ENCODE measurements around the gene TMEM89. TPM values are rescaled to one million over a fixed set of nuclear protein-coding genes. Genes with fewer than 3 reads are reported as not detected.

The TMEM89 gene
- polyA plus RNA-seq, 1 donor = 0.09 TPM

GRCh38 chr3:48642605-48643004, 21.0 kb upstream of the TMEM89 start:
- H3K9me3 ChIP-seq (ENCODE audit: control insufficient read depth, low read depth, low read length) = no peaks in the 10 kb centered on the region
- no peak overlapping the region for H3K27ac ChIP-seq (ENCODE audit: low read length)
- no peak overlapping the region for H3K4me3 ChIP-seq (ENCODE audit: low read length)
- no peaks in the 10 kb centered on the region for H3K4me1 ChIP-seq (ENCODE audit: control insufficient read depth, insufficient read depth, low read length)
- no peaks in the 10 kb centered on the region for H3K27me3 ChIP-seq (ENCODE audit: control insufficient read depth, insufficient read depth, low read length)
- no CpG with 5 or more reads among the region's 12 CpGs for WGBS (ENCODE audit: insufficient coverage, low lambda C conversion rate)
- DNase-seq = no peak
- H3K36me3 ChIP-seq (ENCODE audit: control insufficient read depth, insufficient read depth, low read length) = no peaks in the 10 kb centered on the region

GRCh38 chr3:48641396-48641795, 19.8 kb upstream of the TMEM89 start:
- no peaks in the 10 kb centered on the region for H3K9me3 ChIP-seq (ENCODE audit: control insufficient read depth, low read depth, low read length)
- no peak overlapping the region for H3K4me3 ChIP-seq (ENCODE audit: low read length)
- WGBS (ENCODE audit: insufficient coverage, low lambda C conversion rate) = 100% methylated on average over 1 of the region's 3 CpGs
- H3K4me1 ChIP-seq (ENCODE audit: control insufficient read depth, insufficient read depth, low read length) = peaks cover 3% of the 10 kb centered on the region
- H3K27me3 ChIP-seq (ENCODE audit: control insufficient read depth, insufficient read depth, low read length) = no peaks in the 10 kb centered on the region
- H3K36me3 ChIP-seq (ENCODE audit: control insufficient read depth, insufficient read depth, low read length) = no peaks in the 10 kb centered on the region
- DNase-seq = no peak
- no peak overlapping the region for H3K27ac ChIP-seq (ENCODE audit: low read length)

- no CpG with 5 or more reads among the region's 38 CpGs for WGBS (ENCODE audit: insufficient coverage, low lambda C conversion rate)
- Histone ChIP-seq H3K4me1 (ENCODE audit: control insufficient read depth, insufficient read depth, low read length) (peaks cover 11% of the 10 kb centered on the region), H3K27me3 (ENCODE audit: control insufficient read depth, insufficient read depth, low read length) (no peaks in the 10 kb centered on the region), H3K27ac (ENCODE audit: low read length) (no peak overlapping the region), H3K4me3 (ENCODE audit: low read length) (no peak overlapping the region), H3K9me3 (ENCODE audit: control insufficient read depth, low read depth, low read length) (no peaks in the 10 kb centered on the region), H3K36me3 (ENCODE audit: control insufficient read depth, insufficient read depth, low read length) (no peaks in the 10 kb centered on the region)
- no peak for DNase-seq
Measured at GRCh38 chr3:48639944-48640606, 18.5 kb upstream of the TMEM89 start.

- no peak overlapping the region for H3K4me3 ChIP-seq (ENCODE audit: low read length)
- peaks cover 14% of the 10 kb centered on the region for H3K36me3 ChIP-seq (ENCODE audit: control insufficient read depth, insufficient read depth, low read length)
- no CpG with 5 or more reads among the region's 6 CpGs for WGBS (ENCODE audit: insufficient coverage, low lambda C conversion rate)
- no peaks in the 10 kb centered on the region for H3K27me3 ChIP-seq (ENCODE audit: control insufficient read depth, insufficient read depth, low read length)
- no peak overlapping the region for H3K27ac ChIP-seq (ENCODE audit: low read length)
- H3K4me1 ChIP-seq (ENCODE audit: control insufficient read depth, insufficient read depth, low read length) = peaks cover 17% of the 10 kb centered on the region
- no peak for DNase-seq
- no peaks in the 10 kb centered on the region for H3K9me3 ChIP-seq (ENCODE audit: control insufficient read depth, low read depth, low read length)
Measured at GRCh38 chr3:48637305-48637704, 15.7 kb upstream of the TMEM89 start.

- Histone ChIP-seq H3K27ac (ENCODE audit: low read length) (peak overlapping the region; percentile 77), H3K4me3 (ENCODE audit: low read length) (peak overlapping the region; percentile 92), H3K36me3 (ENCODE audit: control insufficient read depth, insufficient read depth, low read length) (peaks cover 24% of the 10 kb centered on the region), H3K27me3 (ENCODE audit: control insufficient read depth, insufficient read depth, low read length) (no peaks in the 10 kb centered on the region), H3K4me1 (ENCODE audit: control insufficient read depth, insufficient read depth, low read length) (peaks cover 17% of the 10 kb centered on the region), H3K9me3 (ENCODE audit: control insufficient read depth, low read depth, low read length) (no peaks in the 10 kb centered on the region)
- WGBS (ENCODE audit: insufficient coverage, low lambda C conversion rate) = no CpG with 5 or more reads among the region's 10 CpGs
- peak in 1 of 2 donors; percentile 11 for DNase-seq
Measured at GRCh38 chr3:48636149-48636655, 14.6 kb upstream of the TMEM89 start.

GRCh38 chr3:48635222-48636021, 13.9 kb upstream of the TMEM89 start, which contains the start of gene SLC26A6:
TSS of gene SLC26A6 (minus strand) at chr3:48635461. CDS start at chr3:48635393, 68 bp downstream.
- peak within 1 kb of the TSS; percentile 92 for H3K4me3 ChIP-seq (ENCODE audit: low read length)
- H3K27ac ChIP-seq (ENCODE audit: low read length) = peak within 1 kb of the TSS; percentile 77
- no peaks in the 10 kb centered on the region for H3K9me3 ChIP-seq (ENCODE audit: control insufficient read depth, low read depth, low read length)
- peaks cover 17% of the 10 kb centered on the region for H3K4me1 ChIP-seq (ENCODE audit: control insufficient read depth, insufficient read depth, low read length)
- H3K27me3 ChIP-seq (ENCODE audit: control insufficient read depth, insufficient read depth, low read length) = no peaks in the 10 kb centered on the region
- peak; percentile 95 to 98 for DNase-seq
- peaks cover 32% of the 10 kb centered on the region for H3K36me3 ChIP-seq (ENCODE audit: control insufficient read depth, insufficient read depth, low read length)
- WGBS (ENCODE audit: insufficient coverage, low lambda C conversion rate) = no CpG with 5 or more reads among the region's 68 CpGs

- Histone ChIP-seq H3K27me3 (ENCODE audit: control insufficient read depth, insufficient read depth, low read length) (no peaks in the 10 kb centered on the region), H3K27ac (ENCODE audit: low read length) (peak overlapping the region; percentile 52), H3K4me3 (ENCODE audit: low read length) (peak overlapping the region; percentile 92), H3K9me3 (ENCODE audit: control insufficient read depth, low read depth, low read length) (no peaks in the 10 kb centered on the region), H3K4me1 (ENCODE audit: control insufficient read depth, insufficient read depth, low read length) (peaks cover 17% of the 10 kb centered on the region), H3K36me3 (ENCODE audit: control insufficient read depth, insufficient read depth, low read length) (peaks cover 38% of the 10 kb centered on the region)
- peak in 1 of 2 donors; percentile 59 for DNase-seq
- no CpG with 5 or more reads among the region's 30 CpGs for WGBS (ENCODE audit: insufficient coverage, low lambda C conversion rate)
Measured at GRCh38 chr3:48634661-48635221, 13.2 kb upstream of the TMEM89 start.

GRCh38 chr3:48633743-48634142, 12.2 kb upstream of the TMEM89 start:
- no peak for DNase-seq
- peaks cover 17% of the 10 kb centered on the region for H3K4me1 ChIP-seq (ENCODE audit: control insufficient read depth, insufficient read depth, low read length)
- H3K36me3 ChIP-seq (ENCODE audit: control insufficient read depth, insufficient read depth, low read length) = peaks cover 47% of the 10 kb centered on the region
- peak overlapping the region; percentile 92 for H3K4me3 ChIP-seq (ENCODE audit: low read length)
- no peaks in the 10 kb centered on the region for H3K27me3 ChIP-seq (ENCODE audit: control insufficient read depth, insufficient read depth, low read length)
- no peaks in the 10 kb centered on the region for H3K9me3 ChIP-seq (ENCODE audit: control insufficient read depth, low read depth, low read length)
- no CpG with 5 or more reads among the region's 2 CpGs for WGBS (ENCODE audit: insufficient coverage, low lambda C conversion rate)
- H3K27ac ChIP-seq (ENCODE audit: low read length) = no peak overlapping the region

GRCh38 chr3:48633256-48633655, 11.7 kb upstream of the TMEM89 start:
- no peaks in the 10 kb centered on the region for H3K9me3 ChIP-seq (ENCODE audit: control insufficient read depth, low read depth, low read length)
- DNase-seq = no peak
- no CpG with 5 or more reads among the region's 15 CpGs for WGBS (ENCODE audit: insufficient coverage, low lambda C conversion rate)
- peaks cover 48% of the 10 kb centered on the region for H3K36me3 ChIP-seq (ENCODE audit: control insufficient read depth, insufficient read depth, low read length)
- H3K4me3 ChIP-seq (ENCODE audit: low read length) = no peak overlapping the region
- H3K27me3 ChIP-seq (ENCODE audit: control insufficient read depth, insufficient read depth, low read length) = no peaks in the 10 kb centered on the region
- no peak overlapping the region for H3K27ac ChIP-seq (ENCODE audit: low read length)
- H3K4me1 ChIP-seq (ENCODE audit: control insufficient read depth, insufficient read depth, low read length) = peaks cover 17% of the 10 kb centered on the region

Measured in large intestine (tissue), 3 donors.